Mucosa of rectum (tissue), 2 donors: ENCODE measurements around the gene TBC1D22A.

Experiments
- H3K27ac ChIP-seq, 2 donors: one replicate each; pipeline ENCODE4 v1.7.0; 2013; ENCODE audit warnings: inconsistent platforms in 2 of 2, low read depth in 2 of 2, low read length in 2 of 2
- H3K27me3 ChIP-seq, 2 donors: one replicate each; pipeline ENCODE4 v1.7.0; 2013; ENCODE audit warnings: low read length in 2 of 2; ENCODE audit not compliant: control insufficient read depth in 2 of 2, insufficient read depth in 2 of 2
- H3K36me3 ChIP-seq, 2 donors: one replicate each; pipeline ENCODE4 v1.7.0; 2013; ENCODE audit warnings: low read length in 2 of 2; ENCODE audit not compliant: control insufficient read depth in 2 of 2, insufficient read depth in 2 of 2
- H3K4me1 ChIP-seq, 2 donors: one replicate each; pipeline ENCODE4 v1.7.0; 2013; ENCODE audit warnings: low read length in 2 of 2, mild to moderate bottlenecking in 1 of 2; ENCODE audit not compliant: control insufficient read depth in 2 of 2, insufficient read depth in 2 of 2
- H3K4me3 ChIP-seq, 2 donors: one replicate each; pipeline ENCODE4 v1.7.0; 2013; ENCODE audit warnings: low read length in 2 of 2
- H3K9ac ChIP-seq, 2 donors: one replicate each; pipeline ENCODE4 v1.7.0; 2013; ENCODE audit warnings: low read length in 2 of 2, low read depth in 1 of 2, mild to moderate bottlenecking in 1 of 2
- H3K9me3 ChIP-seq, 2 donors: one replicate each; pipeline ENCODE4 v1.7.0; 2013; ENCODE audit warnings: low read length in 2 of 2; ENCODE audit not compliant: control insufficient read depth in 2 of 2
- donor health status: healthy.
- donor health status: Normal muscosa, but diverticular disease.

Gene TBC1D22A

GRCh38 chr22:46770151-46770641, 7.7 kb downstream of the TBC1D22A start:
- no peak overlapping the region for H3K9ac ChIP-seq

GRCh38 chr22:46770726-46771125, 8.3 kb downstream of the TBC1D22A start:
- H3K9ac ChIP-seq, result no peak overlapping the region
- H3K36me3 ChIP-seq, result peaks cover 2% of the 10 kb centered on the region in 2 donors
- no peaks in the 10 kb centered on the region for H3K27me3 ChIP-seq
- peak overlapping the region; percentile 66 to 78 for H3K27ac ChIP-seq
- H3K9me3 ChIP-seq, result no peaks in the 10 kb centered on the region
- H3K4me3 ChIP-seq, result no peak overlapping the region
- peaks cover 27 to 40% of the 10 kb centered on the region in 2 donors for H3K4me1 ChIP-seq

More at GRCh38 chr22:46770151-46770641, 7.7 kb downstream of the TBC1D22A start:
- peaks cover 2% of the 10 kb centered on the region in 2 donors for H3K36me3 ChIP-seq
- no peaks in the 10 kb centered on the region for H3K27me3 ChIP-seq
- H3K27ac ChIP-seq, result peak overlapping the region; percentile 66 to 78
- H3K4me1 ChIP-seq, result peaks cover 22 to 35% of the 10 kb centered on the region in 2 donors
- no peak overlapping the region for H3K4me3 ChIP-seq
- H3K9me3 ChIP-seq, result no peaks in the 10 kb centered on the region

DNA sequence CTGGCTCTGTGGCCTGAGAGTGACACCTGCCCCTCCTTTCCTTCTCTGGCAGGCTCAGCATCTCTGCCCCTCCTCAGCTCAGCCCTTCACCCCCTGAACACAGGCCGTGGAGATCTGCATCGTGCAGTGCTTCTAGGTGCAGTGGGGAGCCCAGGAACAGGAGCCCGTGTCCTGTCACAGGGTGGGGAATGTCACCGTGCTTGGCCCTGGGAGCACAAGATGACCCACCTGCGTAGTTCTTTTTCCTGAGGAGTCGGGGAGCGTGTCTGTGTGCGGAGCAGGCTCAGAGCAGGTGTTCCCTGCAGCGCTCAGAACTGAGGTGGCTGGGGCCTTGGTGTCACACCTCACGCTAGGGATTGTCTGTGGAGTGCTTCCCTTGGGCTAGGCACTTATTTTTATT, 10.6 kb downstream of the TBC1D22A start:
- no peak overlapping the region for H3K4me3 ChIP-seq
- H3K36me3 ChIP-seq, result peaks cover 2 to 3% of the 10 kb centered on the region in 2 donors
- peak overlapping the region; percentile 54 to 77 for H3K27ac ChIP-seq
- H3K4me1 ChIP-seq, result peaks cover 42 to 46% of the 10 kb centered on the region in 2 donors
- H3K9me3 ChIP-seq, result no peaks in the 10 kb centered on the region
- H3K9ac ChIP-seq, result no peak overlapping the region
- H3K27me3 ChIP-seq, result no peaks in the 10 kb centered on the region

- peaks cover 39 to 46% of the 10 kb centered on the region in 2 donors for H3K4me1 ChIP-seq
- peak overlapping the region; percentile 54 to 77 for H3K27ac ChIP-seq
- H3K9ac ChIP-seq, result no peak overlapping the region
- H3K4me3 ChIP-seq, result no peak overlapping the region
- H3K27me3 ChIP-seq, result no peaks in the 10 kb centered on the region
- H3K36me3 ChIP-seq, result peaks cover 2 to 3% of the 10 kb centered on the region in 2 donors
- H3K9me3 ChIP-seq, result no peaks in the 10 kb centered on the region
These were observed 12.0 kb downstream of the TBC1D22A start for GRCh38 chr22:46774253-46774979.

DNA sequence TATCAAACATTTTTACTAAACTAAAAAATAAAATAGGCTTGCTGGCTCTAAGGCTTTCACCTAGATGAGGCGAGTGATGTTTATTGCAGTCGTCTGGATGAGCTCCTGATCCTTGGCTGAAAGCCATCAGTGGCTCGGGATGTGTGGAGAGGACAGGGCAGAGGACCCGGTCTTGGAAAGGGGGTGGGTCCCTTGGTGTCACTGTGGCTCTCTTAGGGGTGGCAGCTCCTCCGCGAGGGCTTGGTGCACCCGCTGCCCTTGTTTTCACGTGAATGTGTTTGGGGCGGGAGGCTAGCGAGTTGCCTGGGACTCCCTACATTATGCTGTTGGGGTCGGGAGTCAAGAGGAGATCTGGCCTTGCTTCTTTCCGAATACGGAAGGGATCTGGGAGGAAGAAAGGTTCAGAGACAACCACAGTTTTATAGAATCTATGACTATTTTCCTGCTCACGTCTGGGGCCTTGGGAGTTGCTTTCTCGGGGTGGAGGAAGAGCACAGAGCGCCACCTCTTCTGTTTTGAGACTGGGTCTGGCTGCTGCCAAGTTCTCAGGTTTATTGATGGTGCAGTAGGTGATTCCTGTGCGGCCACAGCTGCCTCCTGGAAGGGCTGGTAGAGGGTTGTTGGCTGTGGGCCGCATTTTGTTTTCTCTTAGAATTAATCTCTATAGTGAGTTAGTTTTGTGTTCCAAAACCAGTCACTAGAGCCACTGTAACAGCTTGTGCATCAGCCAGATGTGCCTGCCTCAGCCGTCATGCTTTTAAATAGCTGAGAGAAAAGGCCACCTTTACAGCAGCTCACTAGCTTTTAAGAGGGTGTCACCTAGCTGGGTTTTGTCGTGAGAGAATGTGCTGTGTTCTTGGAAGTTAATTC, 12.8 kb downstream of the TBC1D22A start:
- peak overlapping the region; percentile 11 to 77 for H3K27ac ChIP-seq
- no peaks in the 10 kb centered on the region for H3K9me3 ChIP-seq
- H3K4me1 ChIP-seq, result peaks cover 44 to 46% of the 10 kb centered on the region in 2 donors
- H3K27me3 ChIP-seq, result no peaks in the 10 kb centered on the region
- H3K4me3 ChIP-seq, result peak overlapping the region in 1 of 2 donors; percentile 28
- H3K36me3 ChIP-seq, result peaks cover 2 to 3% of the 10 kb centered on the region in 2 donors
- H3K9ac ChIP-seq, result peak overlapping the region in 1 of 2 donors; percentile 36

DNA sequence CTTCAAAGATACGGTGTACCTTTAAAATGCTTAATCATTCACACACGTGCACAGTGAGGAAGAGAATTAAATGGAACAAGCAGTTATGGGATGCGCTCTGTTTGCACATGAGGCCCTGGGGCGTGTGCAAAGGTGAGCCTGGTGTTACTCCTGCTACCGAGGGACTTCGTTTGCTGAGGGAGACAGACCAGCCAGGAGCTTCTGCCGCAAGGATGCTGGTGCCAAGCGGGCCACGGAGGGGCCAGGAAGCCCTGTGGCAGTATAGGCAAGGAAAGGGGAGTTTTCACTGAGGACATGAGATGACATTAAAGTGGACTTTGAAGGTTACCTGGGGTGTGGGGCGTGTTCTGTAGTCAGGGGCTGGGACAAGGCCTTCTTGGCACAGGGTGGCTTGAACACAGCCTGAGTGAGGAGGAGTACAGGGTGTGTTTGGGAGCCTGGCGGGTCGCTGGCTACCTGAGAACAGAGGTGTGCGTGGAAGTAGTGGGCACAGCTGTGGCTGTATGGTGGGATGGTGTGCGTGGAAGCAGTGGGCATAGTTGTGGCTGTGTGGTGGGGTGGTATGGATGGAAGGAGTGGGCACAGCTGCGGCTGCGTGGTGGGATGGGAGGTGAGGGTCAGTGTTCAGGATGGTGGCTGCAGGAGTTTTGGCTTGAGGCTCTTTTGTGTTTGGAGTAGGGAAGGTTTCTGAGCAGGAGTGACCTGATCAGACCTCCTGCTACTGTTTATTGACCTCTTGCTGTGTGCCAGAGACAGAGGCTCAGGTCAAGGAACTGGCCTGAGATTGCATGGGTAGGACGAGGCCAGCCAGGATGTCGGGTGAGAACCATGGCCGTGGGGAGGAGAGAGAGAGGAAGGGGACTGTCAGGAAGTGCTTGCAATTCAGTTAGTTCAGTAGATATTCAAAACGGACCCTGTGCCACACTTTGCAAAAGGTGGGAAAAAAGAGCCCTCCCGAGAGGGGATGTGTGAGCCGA, 13.7 kb downstream of the TBC1D22A start:
- peaks cover 40 to 49% of the 10 kb centered on the region in 2 donors for H3K4me1 ChIP-seq
- peak overlapping the region in 1 of 2 donors; percentile 28 for H3K4me3 ChIP-seq
- no peaks in the 10 kb centered on the region for H3K27me3 ChIP-seq
- H3K27ac ChIP-seq, result peak overlapping the region; percentile 11 to 77
- no peaks in the 10 kb centered on the region for H3K9me3 ChIP-seq
- H3K9ac ChIP-seq, result peak overlapping the region in 1 of 2 donors; percentile 36
- peaks cover 2 to 3% of the 10 kb centered on the region in 2 donors for H3K36me3 ChIP-seq

DNA sequence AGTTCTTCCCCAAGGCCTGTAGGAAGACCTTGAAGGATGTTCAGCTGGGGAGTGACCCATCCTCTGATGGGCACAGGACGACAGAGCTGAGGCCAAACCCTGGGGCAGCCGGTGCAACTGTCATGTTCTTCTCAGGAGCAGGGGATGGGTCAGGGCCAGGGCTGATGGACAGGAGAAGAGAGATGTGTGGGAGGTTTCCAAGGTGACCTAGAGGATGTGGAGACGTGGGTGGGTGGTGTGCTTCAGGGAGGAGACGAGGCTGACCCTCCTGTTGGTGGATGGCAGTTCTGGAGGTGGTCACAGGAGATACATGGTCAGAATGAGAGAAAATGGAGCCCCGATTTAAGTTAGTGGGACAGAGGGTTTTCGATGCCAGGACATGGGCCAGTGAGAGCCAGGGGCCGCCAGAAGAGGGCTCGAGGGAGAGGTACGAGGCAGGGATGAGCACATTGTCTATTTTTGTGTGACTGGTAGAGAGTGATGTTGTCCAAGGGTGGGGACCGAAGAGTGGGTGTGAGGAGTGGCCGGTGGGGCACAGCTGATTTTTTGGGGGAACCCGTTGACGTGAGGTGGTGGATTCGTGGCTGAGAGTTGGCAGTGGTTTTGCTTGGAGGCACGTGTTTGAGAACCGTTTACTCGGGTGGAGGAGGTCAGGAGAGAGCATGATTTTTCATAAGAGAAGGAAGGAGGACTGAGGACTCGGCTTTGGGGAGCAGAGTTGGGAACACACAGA, 14.6 kb downstream of the TBC1D22A start:
- Histone ChIP-seq H3K9ac (peak overlapping the region in 1 of 2 donors; percentile 7), H3K27ac (no peak overlapping the region), H3K27me3 (no peaks in the 10 kb centered on the region), H3K36me3 (peaks cover 3% of the 10 kb centered on the region in 2 donors), H3K4me3 (no peak overlapping the region), H3K4me1 (peaks cover 40 to 49% of the 10 kb centered on the region in 2 donors), H3K9me3 (no peaks in the 10 kb centered on the region)

DNA sequence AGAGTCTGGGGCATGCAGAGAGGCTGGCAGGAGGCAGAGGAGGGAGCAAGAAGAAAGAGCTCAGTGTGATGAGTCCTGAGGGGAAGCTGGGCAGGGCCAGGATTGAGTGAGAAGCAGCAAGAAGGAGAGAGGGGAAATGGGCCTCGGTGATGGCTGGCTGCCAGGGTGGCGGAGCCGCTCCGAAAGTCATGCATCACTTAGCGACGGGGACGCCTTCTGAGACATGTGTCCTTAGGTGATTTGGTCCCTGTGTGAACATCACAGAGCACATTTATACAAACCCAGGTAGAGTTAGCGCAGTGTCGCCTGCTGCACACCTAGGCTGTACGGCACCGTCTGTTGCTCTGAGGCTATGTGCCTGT, 15.1 kb downstream of the TBC1D22A start:
- Histone ChIP-seq H3K36me3 (peaks cover 3% of the 10 kb centered on the region in 2 donors), H3K27ac (no peak overlapping the region), H3K4me3 (no peak overlapping the region), H3K9ac (no peak overlapping the region), H3K4me1 (peaks cover 40 to 49% of the 10 kb centered on the region in 2 donors), H3K27me3 (no peaks in the 10 kb centered on the region), H3K9me3 (no peaks in the 10 kb centered on the region)

GRCh38 chr22:46779023-46779422, 16.6 kb downstream of the TBC1D22A start:
- no peak overlapping the region for H3K4me3 ChIP-seq
- no peak overlapping the region for H3K27ac ChIP-seq
- no peaks in the 10 kb centered on the region for H3K9me3 ChIP-seq
- no peak overlapping the region for H3K9ac ChIP-seq
- no peaks in the 10 kb centered on the region for H3K27me3 ChIP-seq
- H3K36me3 ChIP-seq, result peaks cover 3 to 6% of the 10 kb centered on the region in 2 donors
- H3K4me1 ChIP-seq, result peaks cover 36 to 39% of the 10 kb centered on the region in 2 donors
